SK-N-SH (cell line): ENCODE data around the gene PRKX. TPM values are rescaled to one million over a fixed set of nuclear protein-coding genes. Genes with fewer than 3 reads are reported as not detected.

Experiments used
- CTCF ChIA-PET: fragments of 300-600, 350-600 bp; formaldehyde crosslinking; extraction: SDS; loops from one replicate; lab custom pipeline; 2021; lab: Yijun Ruan, JAX
- POLR2A ChIA-PET: fragments of 350-600 bp; sonication (Branson Sonifier 250); formaldehyde crosslinking; extraction: SDS; loops from one replicate; lab custom pipeline; 2020; ENCODE audit warnings: antibody characterized with exemption, inconsistent platforms; lab: Yijun Ruan, JAX
- DNase-seq: peaks from one replicate; pipeline ENCODE4 v3.0.0; 2012
- H2AFZ ChIP-seq: fragments of 200-600 bp; sonication (generic); 2 replicates; pipeline ENCODE4 v1.8.1; 2016; ENCODE audit warnings: antibody characterized with exemption, mild to moderate bottlenecking, low read depth
- H3F3A ChIP-seq: fragments of 200-600 bp; sonication (generic); replicated peaks from 2 replicates; pipeline ENCODE3; 2016; ENCODE audit warnings: antibody characterized with exemption, mild to moderate bottlenecking; ENCODE audit not compliant: insufficient read depth
- H3K27ac ChIP-seq, 2 experiments: fragments of 200-500 bp in 1 of 2; fragments of 200-600 bp in 1 of 2; sonication (Bioruptor generic) in 1 of 2; sonication (generic), shearing (Covaris generic) in 1 of 2; 2 replicates each; pipeline versions ENCODE4 v1.5.1 to v1.6.1; 2014 to 2016; ENCODE audit warnings: low read depth in 2 of 2, inconsistent platforms in 1 of 2, low read length in 1 of 2, mild to moderate bottlenecking in 1 of 2, mixed read lengths in 1 of 2
- H3K27me3 ChIP-seq: fragments of 200-600 bp; sonication (generic), shearing (Covaris generic); 2 replicates; pipeline ENCODE4 v1.6.1; 2016; ENCODE audit warnings: mixed run types; ENCODE audit not compliant: insufficient read depth
- H3K36me3 ChIP-seq, 2 experiments: fragments of 200-500 bp in 1 of 2; fragments of 200-600 bp in 1 of 2; sonication (Bioruptor generic) in 1 of 2; sonication (generic) in 1 of 2; replicated peaks in 1 of 2; 2 replicates each; pipeline versions ENCODE3 to v1.5.1; 2014 to 2016; ENCODE audit warnings: low read length in 1 of 2, mild to moderate bottlenecking in 1 of 2; ENCODE audit not compliant: insufficient read depth in 2 of 2, control insufficient read depth in 1 of 2
- H3K4me1 ChIP-seq, 2 experiments: fragments of 200-500 bp in 1 of 2; fragments of 200-600 bp in 1 of 2; sonication (Bioruptor generic) in 1 of 2; sonication (generic), shearing (Covaris generic) in 1 of 2; 2 replicates each; pipeline versions ENCODE4 v1.5.1 to v1.6.1; 2014 to 2016; ENCODE audit warnings: low read depth in 1 of 2, low read length in 1 of 2, mixed run types in 1 of 2; ENCODE audit not compliant: insufficient read depth in 2 of 2, control insufficient read depth in 1 of 2
- H3K4me2 ChIP-seq: fragments of 200-600 bp; sonication (generic), shearing (Covaris generic); 2 replicates; pipeline ENCODE4 v1.6.1; 2017; ENCODE audit warnings: mixed run types
- H3K4me3 ChIP-seq, 2 experiments: fragments of 200-500 bp in 1 of 2; fragments of 200-600 bp in 1 of 2; sonication (Bioruptor generic) in 1 of 2; sonication (generic), shearing (Covaris generic) in 1 of 2; 2 replicates each; pipeline versions ENCODE4 v1.5.1 to v1.8.1; 2014 to 2016; ENCODE audit warnings: low read depth in 2 of 2, inconsistent platforms in 1 of 2, low read length in 1 of 2, mild to moderate bottlenecking in 1 of 2, mixed read lengths in 1 of 2, moderate library complexity in 1 of 2
- H3K79me2 ChIP-seq: fragments of 200-600 bp; sonication (generic); 2 replicates; pipeline ENCODE4 v1.8.1; 2017; ENCODE audit warnings: mild to moderate bottlenecking; ENCODE audit not compliant: insufficient read depth
- H3K9ac ChIP-seq: fragments of 200-600 bp; sonication (generic); 2 replicates; pipeline ENCODE4 v1.6.1; 2017; ENCODE audit warnings: mixed run types
- H3K9me2 ChIP-seq: fragments of 200-600 bp; sonication (generic); 2 replicates; pipeline ENCODE4 v1.6.1; 2017; ENCODE audit warnings: mixed run types
- H3K9me3 ChIP-seq: fragments of 200-600 bp; sonication (generic); 2 replicates; pipeline ENCODE4 v1.6.1; 2017; ENCODE audit warnings: mixed run types, mild to moderate bottlenecking, moderate library complexity
- H4K20me1 ChIP-seq: fragments of 200-600 bp; sonication (generic); 2 replicates; pipeline ENCODE4 v1.6.1; 2017; ENCODE audit warnings: mild to moderate bottlenecking, mixed run types; ENCODE audit not compliant: insufficient read depth
- CTCF ChIP-seq: fragments of 200-600 bp; sonication (generic); IDR thresholded peaks from 2 replicates; pipeline ENCODE4 v1.6.1; 2017; ENCODE audit warnings: antibody characterized with exemption, mild to moderate bottlenecking, moderate library complexity
- ELF1 ChIP-seq: IDR thresholded peaks from 2 replicates; pipeline ENCODE4 v1.4.0; 2012
- EP300 ChIP-seq, 2 experiments: IDR thresholded peaks; 2 replicates each; pipeline versions ENCODE4 v1.4.0 to v1.6.1; 2012; ENCODE audit warnings: borderline replicate concordance in 1 of 2, low read depth in 1 of 2, low read length in 1 of 2
- FOXJ3 ChIP-seq: sonication (generic); formaldehyde crosslinking; IDR thresholded peaks from 2 replicates; pipeline ENCODE4 v1.5.1; 2020; ENCODE audit warnings: mild to moderate bottlenecking, missing genetic modification reagents
- GABPA ChIP-seq: IDR thresholded peaks from 2 replicates; pipeline ENCODE4 v1.4.0; 2012; ENCODE audit warnings: low read depth, mild to moderate bottlenecking
- GATA2 ChIP-seq: sonication (generic); formaldehyde crosslinking; IDR thresholded peaks from 2 replicates; pipeline ENCODE4 v1.5.0; 2020; ENCODE audit warnings: mild to moderate bottlenecking, missing genetic modification reagents
- MAX ChIP-seq: IDR thresholded peaks from 2 replicates; pipeline ENCODE4 v1.4.0; 2012; ENCODE audit warnings: low read depth
- MEF2A ChIP-seq: IDR thresholded peaks from 2 replicates; pipeline ENCODE4 v1.4.0; 2012; ENCODE audit warnings: low read depth, borderline replicate concordance
- MXI1 ChIP-seq: IDR thresholded peaks from 2 replicates; pipeline ENCODE4 v1.6.1; 2012; ENCODE audit warnings: mild to moderate bottlenecking, low read depth, low read length, improper control_type of control experiment
- NFIC ChIP-seq: IDR thresholded peaks from 2 replicates; pipeline ENCODE4 v1.4.0; 2012; ENCODE audit warnings: borderline replicate concordance
- PBX3 ChIP-seq: IDR thresholded peaks from 2 replicates; pipeline ENCODE4; 2012
- RFX5 ChIP-seq: IDR thresholded peaks from 2 replicates; pipeline ENCODE4 v1.6.1; 2012; ENCODE audit warnings: mild to moderate bottlenecking, improper control_type of control experiment, low read length
- SIN3A ChIP-seq: IDR thresholded peaks from 2 replicates; pipeline ENCODE4 v1.6.1; 2012; ENCODE audit warnings: low read depth, mild to moderate bottlenecking, low read length, moderate library complexity, borderline replicate concordance
- TAF1 ChIP-seq: IDR thresholded peaks from 2 replicates; pipeline ENCODE4 v1.6.1; 2012; ENCODE audit warnings: low read depth, mild to moderate bottlenecking, low read length, moderate library complexity, borderline replicate concordance
- TEAD4 ChIP-seq: IDR thresholded peaks from 2 replicates; pipeline ENCODE4 v1.4.0; 2012; ENCODE audit warnings: mild to moderate bottlenecking, borderline replicate concordance; ENCODE audit not compliant: insufficient read depth
- YY1 ChIP-seq: IDR thresholded peaks from 2 replicates; pipeline ENCODE4 v1.4.0; 2012; ENCODE audit warnings: low read depth, mild to moderate bottlenecking
- ZBTB33 ChIP-seq: IDR thresholded peaks from 2 replicates; pipeline ENCODE4 v1.4.0; 2012; ENCODE audit warnings: low read depth, borderline replicate concordance
- WGBS: methylation state at CpG from one replicate; pipeline ENCODE4 v1.1.6; 2017; ENCODE audit warnings: low lambda C conversion rate; 5-methylcytosine and 5-hydroxymethylcytosine counted together
- polyA plus RNA-seq, 3 experiments: library from polyadenylated mRNA; depleted of rRNA; stranded (reverse); fragments of >200 nt; gene quantifications; 2 replicates each; pipeline ENCODE4 v1.2.3, GENCODE V29; 2012

The PRKX gene
- polyA plus RNA-seq, 1 of the 3 experiments (the other 2 are of a cell fraction), result 6.5 TPM

- POLR2A ChIA-PET, result no interaction called here
- Histone ChIP-seq H3K79me2 (no peaks in the 10 kb centered on the region), H3K27ac (no peak overlapping the region), H3F3A (no peaks in the 10 kb centered on the region), H3K4me3 (no peak overlapping the region), H3K27me3 (no peaks in the 10 kb centered on the region), H4K20me1 (no peaks in the 10 kb centered on the region), H3K9me2 (no peaks in the 10 kb centered on the region), H3K9ac (no peak overlapping the region), H2AFZ (no peak overlapping the region), H3K36me3 (no peaks in the 10 kb centered on the region), H3K4me1 (no peaks in the 10 kb centered on the region), H3K4me2 (no peak overlapping the region), H3K9me3 (no peaks in the 10 kb centered on the region)
- CTCF ChIA-PET, result interaction anchor here (1.4 kb wide), 1 partner anchor 40 kb away, joined by 3 read pairs; no protein-coding TSS in a partner anchor
- WGBS, result 50% methylated on average over 8 of the region's 8 CpGs
- DNase-seq, result no peak
- no peak for TF ChIP-seq CTCF
- TF ChIP-seq PBX3, result no peak
- TF ChIP-seq ELF1, result no peak
- TF ChIP-seq ZBTB33, result no peak
- no peak for TF ChIP-seq SIN3A
- TF ChIP-seq TAF1, result no peak
- TF ChIP-seq FOXJ3 (CRISPR knock-in tag), result no peak
- TF ChIP-seq GATA2 (CRISPR knock-in tag), result no peak
- no peak for TF ChIP-seq GABPA
- no peak for TF ChIP-seq TEAD4
- TF ChIP-seq EP300 (IDR thresholded peaks at IDR 0.05; ENCODE audit: borderline replicate concordance in 1 of 2, low read depth in 1 of 2, low read length in 1 of 2), result no peak
These were observed 124.0 kb downstream of the PRKX start for GRCh38 chrX:3589474-3589873.

- CTCF ChIA-PET, result no interaction called here
These were observed 127.7 kb downstream of the PRKX start for GRCh38 chrX:3585719-3586118.

More at GRCh38 chrX:3585719-3586118, 127.7 kb downstream of the PRKX start:
- Histone ChIP-seq H3K36me3 (no peaks in the 10 kb centered on the region), H3K4me3 (no peak overlapping the region), H3K79me2 (no peaks in the 10 kb centered on the region), H4K20me1 (no peaks in the 10 kb centered on the region), H3K4me1 (no peaks in the 10 kb centered on the region), H3K9me3 (no peaks in the 10 kb centered on the region), H3F3A (no peaks in the 10 kb centered on the region), H3K9me2 (no peaks in the 10 kb centered on the region), H3K27me3 (no peaks in the 10 kb centered on the region), H3K9ac (no peak overlapping the region), H3K27ac (no peak overlapping the region), H3K4me2 (no peak overlapping the region), H2AFZ (no peak overlapping the region)
- WGBS, result 17% methylated on average over 3 of the region's 3 CpGs
- TF ChIP-seq RFX5 (no peak), NFIC (no peak), YY1 (no peak), MAX (no peak), ELF1 (no peak), MXI1 (no peak), FOXJ3 (CRISPR knock-in tag) (no peak), TEAD4 (no peak), MEF2A (no peak)
- POLR2A ChIA-PET, result no interaction called here
- no peak for DNase-seq
